H1 (cell line): Measurements from ENCODE around the gene EPHA4. TPM values are rescaled to one million over a fixed set of nuclear protein-coding genes. Genes with fewer than 3 reads are reported as not detected.

ENCODE experiments used
- CTCF ChIA-PET: fragments of 300-600 bp; sonication (Branson Sonifier 250); formaldehyde crosslinking; loops from one replicate; lab custom pipeline; 2021; ENCODE audit not compliant: partially characterized antibody; lab: Charles Lee
- POLR2A ChIA-PET: fragments of 300-600 bp; sonication (Branson Sonifier 250); formaldehyde crosslinking; loops from one replicate; lab custom pipeline; 2021; ENCODE audit warnings: inconsistent platforms; ENCODE audit not compliant: partially characterized antibody; lab: Charles Lee
- DNase-seq, 2 experiments: peaks; one replicate each; pipeline versions ENCODE4 v3.0.0 to v3.0.0-alpha.2; 2010 to 2022; ENCODE audit warnings: low spot score in 2 of 2, low read depth in 1 of 2, mixed read lengths in 1 of 2
- FAIRE-seq: peaks from 2 replicates; lab custom pipeline; 2011; peaks lifted over from hg19 to GRCh38; lab: Jason Lieb, UNC
- H2AFZ ChIP-seq: 2 replicates; pipeline ENCODE4 v1.8.1; 2012; ENCODE audit warnings: low read length, inconsistent platforms
- H2AK5ac ChIP-seq: 2 replicates; pipeline ENCODE4 v1.6.1; 2013; ENCODE audit warnings: low read depth, low read length
- H2BK120ac ChIP-seq: replicated peaks from 2 replicates; pipeline ENCODE3; 2013; ENCODE audit warnings: low read depth, low read length, inconsistent platforms
- H2BK12ac ChIP-seq: 2 replicates; pipeline ENCODE4 v1.6.1; 2013; ENCODE audit warnings: low read depth, low read length
- H2BK15ac ChIP-seq: 2 replicates; pipeline ENCODE4 v1.6.1; 2013; ENCODE audit warnings: low read length
- H2BK20ac ChIP-seq: 2 replicates; pipeline ENCODE4 v1.6.1; 2013; ENCODE audit warnings: low read length
- H2BK5ac ChIP-seq: 2 replicates; pipeline ENCODE4 v1.6.1; 2013; ENCODE audit warnings: low read depth, low read length
- H3K14ac ChIP-seq: 2 replicates; pipeline ENCODE4 v1.6.1; 2013; ENCODE audit warnings: inconsistent platforms; ENCODE audit not compliant: insufficient read length
- H3K18ac ChIP-seq: 2 replicates; pipeline ENCODE4 v1.6.1; 2013; ENCODE audit warnings: low read length; ENCODE audit errors: extremely low read depth
- H3K23ac ChIP-seq: 2 replicates; pipeline ENCODE4 v1.6.1; 2013; ENCODE audit warnings: inconsistent platforms; ENCODE audit not compliant: insufficient read length
- H3K23me2 ChIP-seq: 2 replicates; pipeline ENCODE4 v1.6.1; 2013; ENCODE audit warnings: low read depth, low read length
- H3K27ac ChIP-seq: 2 replicates; pipeline ENCODE4 v1.6.1; 2011; ENCODE audit warnings: low read depth, low read length, inconsistent platforms
- H3K27me3 ChIP-seq, 4 experiments: replicated peaks in 1 of 4; 1 replicate in 1 of 4; 2 replicates in 3 of 4; pipeline versions ENCODE4 v1.6.1 to v1.8.1; 2011 to 2013; ENCODE audit warnings: low read length in 3 of 4, mild to moderate bottlenecking in 3 of 4, inconsistent platforms in 2 of 4, mixed read lengths in 2 of 4, moderate library complexity in 1 of 4; ENCODE audit not compliant: control insufficient read depth in 3 of 4, insufficient read depth in 3 of 4; ENCODE audit errors: extremely low read depth in 1 of 4
- H3K36me3 ChIP-seq, 4 experiments: 2 replicates each; pipeline versions ENCODE4 v1.6.1 to v1.8.1; 2011 to 2013; ENCODE audit warnings: mild to moderate bottlenecking in 4 of 4, low read length in 3 of 4, moderate library complexity in 2 of 4, control low read depth in 1 of 4, inconsistent platforms in 1 of 4; ENCODE audit not compliant: insufficient read depth in 4 of 4, control insufficient read depth in 2 of 4
- H3K4ac ChIP-seq: replicated peaks from 2 replicates; pipeline ENCODE3; 2013; ENCODE audit warnings: low read length, low read depth, mixed read lengths, inconsistent platforms; ENCODE audit not compliant: insufficient read length
- H3K4me1 ChIP-seq, 4 experiments: replicated peaks in 1 of 4; 1 replicate in 1 of 4; 2 replicates in 3 of 4; pipeline versions ENCODE4 v1.6.1 to v1.8.1; 2011 to 2013; ENCODE audit warnings: low read length in 3 of 4, inconsistent platforms in 2 of 4, mixed read lengths in 1 of 4; ENCODE audit not compliant: insufficient read depth in 4 of 4, control insufficient read depth in 3 of 4
- H3K4me2 ChIP-seq, 2 experiments: 2 replicates each; pipeline versions ENCODE4 v1.6.1 to v1.8.1; 2011 to 2013; ENCODE audit warnings: low read depth in 2 of 2, low read length in 2 of 2, control low read depth in 1 of 2, inconsistent platforms in 1 of 2, mild to moderate bottlenecking in 1 of 2; ENCODE audit not compliant: insufficient read depth in 1 of 2
- H3K4me3 ChIP-seq, 4 experiments: fragments of 200-600, 300-600 bp in 1 of 4; sonication (generic), shearing (Covaris generic), sonication (Bioruptor Twin) in 1 of 4; 2 replicates each; pipeline versions ENCODE4 v1.5.1 to v1.8.1; 2011 to 2016; ENCODE audit warnings: low read length in 4 of 4, low read depth in 3 of 4, control low read depth in 2 of 4, inconsistent platforms in 2 of 4, mild to moderate bottlenecking in 2 of 4, mixed read lengths in 1 of 4, moderate library complexity in 1 of 4; ENCODE audit not compliant: insufficient read depth in 2 of 4; ENCODE audit errors: extremely low read depth in 1 of 4
- H3K56ac ChIP-seq: replicated peaks from 2 replicates; pipeline ENCODE3; 2013; ENCODE audit warnings: low read depth, mild to moderate bottlenecking, mixed read lengths, low read length, inconsistent platforms; ENCODE audit not compliant: insufficient read length
- H3K79me1 ChIP-seq: 2 replicates; pipeline ENCODE4 v1.6.1; 2013; ENCODE audit warnings: low read depth, low read length, control low read depth
- H3K79me2 ChIP-seq, 2 experiments: 2 replicates each; pipeline versions ENCODE4 v1.6.1 to v1.8.1; 2012 to 2013; ENCODE audit warnings: low read length in 2 of 2, mild to moderate bottlenecking in 2 of 2, inconsistent platforms in 1 of 2; ENCODE audit not compliant: insufficient read depth in 2 of 2, control insufficient read depth in 1 of 2
- H3K9ac ChIP-seq, 4 experiments: replicated peaks in 1 of 4; 1 replicate in 1 of 4; 2 replicates in 3 of 4; pipeline versions ENCODE4 v1.6.1 to v1.8.1; 2011 to 2013; ENCODE audit warnings: low read depth in 3 of 4, low read length in 3 of 4, control low read depth in 2 of 4, mild to moderate bottlenecking in 2 of 4, moderate library complexity in 2 of 4, inconsistent platforms in 1 of 4; ENCODE audit errors: extremely low read depth in 1 of 4
- H3K9me3 ChIP-seq, 2 experiments: 2 replicates each; pipeline versions ENCODE4 v1.6.1 to v1.8.1; 2012 to 2013; ENCODE audit warnings: mild to moderate bottlenecking in 2 of 2, moderate library complexity in 2 of 2, control low read depth in 1 of 2, inconsistent platforms in 1 of 2, low read depth in 1 of 2, low read length in 1 of 2, mixed read lengths in 1 of 2; ENCODE audit not compliant: insufficient read depth in 2 of 2
- H4K20me1 ChIP-seq, 2 experiments: replicated peaks in 1 of 2; 2 replicates each; pipeline versions ENCODE3 to v1.8.1; 2011 to 2013; ENCODE audit warnings: inconsistent platforms in 2 of 2, low read length in 2 of 2, mild to moderate bottlenecking in 1 of 2; ENCODE audit not compliant: insufficient read depth in 2 of 2, control insufficient read depth in 1 of 2
- H4K5ac ChIP-seq: 2 replicates; pipeline ENCODE4 v1.6.1; 2013; ENCODE audit warnings: low read length, low read depth, mixed read lengths, inconsistent platforms; ENCODE audit not compliant: insufficient read length
- H4K8ac ChIP-seq: 2 replicates; pipeline ENCODE4 v1.8.0; 2013; ENCODE audit warnings: mild to moderate bottlenecking, moderate library complexity, low read length, inconsistent platforms; ENCODE audit not compliant: insufficient read depth; ENCODE audit errors: extremely low read depth
- H4K91ac ChIP-seq: replicated peaks from 2 replicates; pipeline ENCODE3; 2013; ENCODE audit warnings: low read length, mixed read lengths, inconsistent platforms; ENCODE audit not compliant: insufficient read length
- EZH2 ChIP-seq: fragments of 200-600 bp; sonication (generic); IDR thresholded peaks from 2 replicates; pipeline ENCODE4 v1.7.1; 2012; ENCODE audit warnings: low read depth, mild to moderate bottlenecking, moderate library complexity, low read length, inconsistent platforms; ENCODE audit not compliant: severe bottlenecking
- NANOG ChIP-seq: IDR thresholded peaks from 2 replicates; pipeline ENCODE4 v1.6.1; 2011; ENCODE audit warnings: low read length, low read depth, mild to moderate bottlenecking, inconsistent platforms; ENCODE audit not compliant: insufficient read depth, poor library complexity, severe bottlenecking
- NRF1 ChIP-seq: IDR thresholded peaks from 2 replicates; pipeline ENCODE4 v1.6.1; 2011; ENCODE audit warnings: mild to moderate bottlenecking, low read depth, low read length, improper control_type of control experiment
- PHF8 ChIP-seq: fragments of 200-600 bp; sonication (generic); conservative IDR thresholded peaks from 2 replicates; pipeline ENCODE4 v1.7.1; 2012; ENCODE audit warnings: low read depth, mild to moderate bottlenecking, inconsistent platforms, low read length, moderate library complexity
- POLR2A ChIP-seq, 2 experiments: IDR thresholded peaks; 1 replicate in 1 of 2; 2 replicates in 1 of 2; pipeline ENCODE4 v1.6.1; 2011; ENCODE audit warnings: low read depth in 2 of 2, low read length in 2 of 2, mild to moderate bottlenecking in 2 of 2; ENCODE audit errors: control extremely low read depth in 1 of 2
- RAD21 ChIP-seq, 2 experiments: IDR thresholded peaks in 1 of 2; conservative IDR thresholded peaks in 1 of 2; 2 replicates each; pipeline ENCODE4 v1.6.1; 2011; ENCODE audit warnings: low read depth in 2 of 2, low read length in 2 of 2, improper control_type of control experiment in 1 of 2, inconsistent platforms in 1 of 2, mild to moderate bottlenecking in 1 of 2, moderate library complexity in 1 of 2
- RXRA ChIP-seq: IDR thresholded peaks from 2 replicates; pipeline ENCODE4 v1.6.1; 2011; ENCODE audit warnings: low read depth, mild to moderate bottlenecking, low read length, moderate library complexity; ENCODE audit not compliant: insufficient read depth
- SP2 ChIP-seq: IDR thresholded peaks from 2 replicates; pipeline ENCODE4 v1.6.1; 2012; ENCODE audit warnings: mild to moderate bottlenecking, low read length, inconsistent platforms
- ZNF274 ChIP-seq: IDR thresholded peaks from 2 replicates; pipeline ENCODE4 v1.7.0; 2012; ENCODE audit warnings: low read length, borderline replicate concordance; ENCODE audit errors: extremely low read depth
- WGBS, 2 experiments: shearing (Covaris generic) in 1 of 2; methylation state at CpG; one replicate each; pipeline versions ENCODE4 v1.1.6 to v1.1.7; 2013 to 2015; ENCODE audit warnings: low lambda C conversion rate in 2 of 2, mixed read lengths in 2 of 2, inconsistent platforms in 1 of 2, low coverage in 1 of 2, missing lambda C conversion rate in 1 of 2; ENCODE audit not compliant: insufficient replicate concordance in 2 of 2, insufficient coverage in 1 of 2, insufficient read length in 1 of 2; ENCODE audit errors: extremely low coverage in 1 of 2, missing lambda C conversion rate in 1 of 2; 5-methylcytosine and 5-hydroxymethylcytosine counted together
- polyA plus RNA-seq, 7 experiments: library from polyadenylated mRNA; depleted of rRNA in 3 of 7; stranded (reverse) in 5 of 7; unstranded in 2 of 7; fragments of >200 nt in 5 of 7; fragments of 200-250 nt in 2 of 7; gene quantifications; 1 replicate in 5 of 7; 2 replicates in 1 of 7; 4 replicates in 1 of 7; pipeline versions ENCODE4 v1.2.1 to v1.2.3, GENCODE V29; 2011 to 2013; ENCODE audit warnings: missing spikeins in 2 of 7, mixed read lengths in 2 of 7
- total RNA-seq: library from RNA; stranded (reverse); fragmentation: NEBNext Ultra II Directional; extraction: Animal tissue kit (Norgen Biotek cat#: 25700); gene quantifications from 2 replicates; pipeline ENCODE4 v1.2.1, GENCODE V29; 2021

EPHA4 gene
- total and polyA plus RNA-seq, 2 of the 8 experiments (the other 6 are each of a cell fraction or from before 2014, with no cell fraction given), result 4.3 to 5.7 TPM

DNA sequence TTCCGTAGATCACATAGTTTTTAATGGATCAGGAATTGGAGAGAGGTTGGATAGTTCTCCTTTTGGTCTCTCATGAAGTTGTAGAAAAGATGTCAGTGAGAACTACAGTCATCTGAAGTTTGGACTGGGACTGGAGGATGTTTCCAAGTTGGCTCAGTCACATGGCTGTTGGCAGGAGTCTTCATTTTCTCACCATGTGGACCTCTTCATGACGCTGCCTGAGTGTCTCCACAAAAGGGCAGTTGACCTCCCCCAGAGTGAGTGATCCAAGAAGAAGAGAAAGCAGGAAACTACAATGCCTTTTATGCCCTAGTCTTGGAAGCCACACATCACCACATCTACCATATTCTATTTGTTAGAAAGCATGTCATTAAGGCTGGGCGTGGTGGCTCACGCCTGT is 171.7 kb downstream of the EPHA4 start:
- WGBS, 2 experiments, result 94% methylated on average over 4 of the region's 4 CpGs; no CpG with 5 or more reads in 1 of the 2 experiments
- H2BK12ac ChIP-seq, result no peak overlapping the region
- CTCF ChIA-PET, result interaction anchor here (1.7 kb wide), 1 partner anchor 28 kb away, joined by 4 read pairs; no protein-coding TSS in a partner anchor

More for the DNA sequence above, 171.7 kb downstream of the EPHA4 start:
- Histone ChIP-seq H3K9me3 (no peaks in the 10 kb centered on the region), H3K4me2 (no peak overlapping the region), H2BK5ac (no peak overlapping the region), H3K36me3 (no peaks in the 10 kb centered on the region), H3K23me2 (no peaks in the 10 kb centered on the region; the same call in 1 of the 2 replicates), H2AFZ (no peak overlapping the region), H3K27ac (no peak overlapping the region), H3K27me3 (no peaks in the 10 kb centered on the region), H4K8ac (no peak overlapping the region), H3K4ac (no peak overlapping the region), H2BK120ac (no peak overlapping the region), H4K5ac (no peak overlapping the region), H3K56ac (no peak overlapping the region), H4K20me1 (no peaks in the 10 kb centered on the region), H3K79me1 (no peaks in the 10 kb centered on the region), H3K9ac (no peak overlapping the region), H3K18ac (no peak overlapping the region), H3K23ac (no peak overlapping the region), H3K79me2 (no peaks in the 10 kb centered on the region), H2BK20ac (no peak overlapping the region), H2AK5ac (no peak overlapping the region), H3K4me1 (no peaks in the 10 kb centered on the region), H4K91ac (no peak overlapping the region), H3K4me3 (no peak overlapping the region), H3K14ac (no peak overlapping the region), H2BK15ac (no peak overlapping the region)
- no peak for FAIRE-seq
- TF ChIP-seq ZNF274 (no peak), SP2 (no peak), RXRA (no peak), EZH2 (no peak), NRF1 (no peak), RAD21 (IDR thresholded peaks at IDR 0.05 in 1 of 2, conservative IDR thresholded peaks at IDR 0.05 in 1 of 2; ENCODE audit: low read depth in 2 of 2, low read length in 2 of 2) (no peak), POLR2A (IDR thresholded peaks at IDR 0.05; ENCODE audit: control extremely low read depth in 1 of 2, low read depth in 2 of 2, low read length in 2 of 2) (no peak), NANOG (no peak), PHF8 (no peak)
- DNase-seq, result no peak
- POLR2A ChIA-PET, result no interaction called here
